GM18520 (cell line): ENCODE results near the gene RTTN.
"Not testable (repeated sequence)": the region's sequence is repeated elsewhere in the genome, so short reads cannot be mapped to it uniquely, and the experiment has no call there.

Experiments used
- ATAC-seq: cut with Tn5 transposase; IDR thresholded peaks from one replicate; pipeline ENCODE4 v1.9.1; 2021; ENCODE audit not compliant: unreplicated experiment

The RTTN gene

DNA sequence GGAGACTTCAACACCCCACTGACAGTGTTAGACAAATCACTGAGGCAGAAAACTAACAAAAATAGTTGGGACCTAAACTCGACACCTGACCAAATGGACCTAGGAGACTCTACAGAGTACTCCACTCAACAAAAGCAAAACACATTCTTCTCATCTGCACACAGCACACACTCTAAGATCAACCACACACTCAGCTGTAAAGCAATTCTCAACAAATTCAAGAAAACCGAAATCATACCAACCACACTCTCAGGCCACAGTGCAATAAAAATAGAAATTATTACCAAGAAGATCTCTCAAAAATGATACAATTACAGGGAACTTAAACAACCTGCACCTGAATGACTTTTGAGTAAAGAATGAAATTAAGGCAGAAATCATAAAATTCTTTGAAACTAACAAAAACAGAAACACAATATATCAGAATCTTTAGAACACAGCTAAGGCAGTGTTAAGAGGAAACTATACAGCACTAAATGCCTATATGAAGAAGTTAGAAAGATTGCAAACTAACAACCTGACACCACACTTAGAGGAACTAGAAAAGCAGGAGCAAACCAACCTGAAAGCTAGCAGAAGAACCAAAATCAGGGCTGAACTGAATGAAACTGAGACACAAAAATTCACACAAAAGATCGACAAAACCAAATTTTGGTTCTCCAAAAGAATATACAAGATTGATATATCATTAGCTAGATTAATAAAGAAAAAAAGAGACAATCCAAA lies 46.3 kb downstream of the RTTN start:
- peak; percentile 81 for ATAC-seq

DNA sequence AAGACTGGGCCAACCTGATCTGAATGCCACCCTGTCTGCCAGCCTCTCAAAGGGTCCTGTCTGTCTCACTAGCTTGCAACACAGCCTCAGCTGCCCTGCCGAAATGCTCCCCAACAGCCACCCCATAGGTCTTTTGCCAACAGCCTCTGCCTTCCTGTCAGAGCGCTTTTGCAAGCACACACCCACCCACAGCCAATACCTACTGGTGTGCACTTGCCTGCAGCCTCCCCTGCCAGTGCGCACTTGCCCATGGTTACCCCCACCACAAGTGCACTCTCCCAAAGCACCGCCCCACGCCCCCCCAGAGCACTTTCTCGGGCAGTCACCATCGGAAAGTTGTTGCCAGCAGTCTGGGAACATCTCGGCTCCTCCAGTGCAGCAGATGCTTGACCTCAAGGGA lies 48.6 kb downstream of the RTTN start:
- ATAC-seq, result no peak

DNA sequence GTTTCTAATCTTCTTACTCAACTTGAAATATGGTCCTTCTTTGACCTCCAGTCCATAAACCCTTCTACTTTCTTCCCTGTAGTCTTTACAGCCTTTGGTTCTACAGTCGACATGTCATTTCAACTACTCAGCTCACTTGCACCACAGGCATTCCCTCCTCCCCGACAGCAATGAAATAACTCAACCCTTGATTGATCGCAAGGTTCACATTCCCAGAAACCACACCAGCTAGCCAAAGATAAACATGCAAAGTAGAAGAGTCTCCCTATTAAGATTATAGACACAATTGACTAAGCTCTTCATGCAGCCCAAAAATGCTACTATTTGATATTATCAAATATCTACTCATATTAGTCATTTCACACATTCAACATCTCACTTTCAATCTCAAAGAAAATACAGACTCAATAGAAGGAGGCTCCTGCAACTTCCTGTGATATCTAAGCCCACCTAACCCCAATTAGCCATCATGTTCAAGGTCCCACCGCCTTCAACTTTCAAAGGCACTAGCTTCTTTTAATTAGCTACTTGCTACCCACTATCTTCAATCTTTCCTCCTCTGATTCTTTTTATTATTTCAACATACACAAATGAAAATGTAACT lies 50.8 kb downstream of the RTTN start:
- no peak for ATAC-seq

DNA sequence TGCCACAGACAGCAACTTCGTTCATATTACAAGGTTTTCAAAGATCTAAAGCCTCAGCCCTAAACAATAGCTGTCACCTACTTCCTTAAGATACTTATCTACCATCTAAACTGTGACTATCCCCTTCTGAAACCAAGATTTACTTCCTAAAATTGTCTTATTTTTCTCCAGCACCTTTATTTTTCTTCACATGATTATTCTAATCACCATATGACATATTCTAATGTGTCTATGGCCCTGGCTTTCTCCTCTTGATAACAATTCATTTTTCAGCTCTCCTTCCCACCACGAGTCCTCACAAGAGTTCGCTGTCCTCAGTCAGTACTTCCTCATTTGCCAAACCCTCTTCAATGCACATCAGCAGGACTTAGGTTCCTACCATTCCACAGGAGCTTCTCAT lies 53.9 kb downstream of the RTTN start:
- no peak for ATAC-seq

DNA sequence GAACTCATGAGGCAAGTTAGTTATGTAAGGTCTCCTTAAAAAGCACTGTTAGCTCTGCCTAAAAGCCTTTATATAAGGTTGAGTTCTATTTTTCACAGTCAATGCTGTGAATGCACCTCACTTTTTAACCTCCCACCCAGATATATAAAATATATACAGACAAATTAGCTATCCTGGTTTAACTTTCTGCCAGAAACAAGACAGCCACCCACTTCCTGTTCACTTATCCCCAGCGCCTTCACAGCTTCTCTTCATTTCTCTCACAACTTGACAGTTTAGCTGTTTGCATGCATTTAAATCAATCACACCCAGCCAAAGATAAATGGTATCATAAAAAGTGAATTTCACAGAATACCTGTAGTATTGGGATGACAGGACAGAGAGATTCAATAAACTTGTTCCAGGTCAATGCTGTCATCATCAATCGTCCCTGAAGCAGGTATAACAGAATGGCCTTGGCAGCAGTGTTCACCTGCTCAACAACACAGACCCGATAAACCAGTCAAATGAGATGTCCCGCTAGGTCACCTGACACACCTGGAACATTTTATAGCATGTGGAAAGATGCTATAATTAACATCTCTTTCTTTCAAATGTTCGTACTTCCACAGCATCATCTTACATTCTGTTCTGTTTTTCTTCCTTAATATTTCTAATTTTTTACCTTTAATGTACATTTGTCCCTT lies 55.7 kb downstream of the RTTN start:
- no peak for ATAC-seq

DNA sequence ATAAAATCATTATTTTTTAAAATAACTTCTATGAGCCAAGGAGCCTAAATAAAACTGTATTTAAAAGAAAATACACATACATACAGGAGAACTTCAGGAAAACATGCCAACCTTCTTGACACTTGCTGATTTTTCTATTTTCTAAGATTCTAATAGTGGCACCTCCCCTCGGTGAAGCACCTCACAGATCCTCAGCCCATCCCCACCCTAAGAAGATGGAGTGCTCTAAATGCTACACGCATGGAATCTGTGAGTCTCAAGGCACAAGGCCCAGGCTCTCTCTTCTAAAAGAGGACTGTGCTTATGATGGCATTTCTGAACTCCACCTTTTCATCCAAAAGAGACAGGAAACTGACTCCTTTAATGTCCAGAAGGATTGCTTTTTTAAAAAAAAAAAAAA lies 56.3 kb downstream of the RTTN start:
- ATAC-seq, result no peak

DNA sequence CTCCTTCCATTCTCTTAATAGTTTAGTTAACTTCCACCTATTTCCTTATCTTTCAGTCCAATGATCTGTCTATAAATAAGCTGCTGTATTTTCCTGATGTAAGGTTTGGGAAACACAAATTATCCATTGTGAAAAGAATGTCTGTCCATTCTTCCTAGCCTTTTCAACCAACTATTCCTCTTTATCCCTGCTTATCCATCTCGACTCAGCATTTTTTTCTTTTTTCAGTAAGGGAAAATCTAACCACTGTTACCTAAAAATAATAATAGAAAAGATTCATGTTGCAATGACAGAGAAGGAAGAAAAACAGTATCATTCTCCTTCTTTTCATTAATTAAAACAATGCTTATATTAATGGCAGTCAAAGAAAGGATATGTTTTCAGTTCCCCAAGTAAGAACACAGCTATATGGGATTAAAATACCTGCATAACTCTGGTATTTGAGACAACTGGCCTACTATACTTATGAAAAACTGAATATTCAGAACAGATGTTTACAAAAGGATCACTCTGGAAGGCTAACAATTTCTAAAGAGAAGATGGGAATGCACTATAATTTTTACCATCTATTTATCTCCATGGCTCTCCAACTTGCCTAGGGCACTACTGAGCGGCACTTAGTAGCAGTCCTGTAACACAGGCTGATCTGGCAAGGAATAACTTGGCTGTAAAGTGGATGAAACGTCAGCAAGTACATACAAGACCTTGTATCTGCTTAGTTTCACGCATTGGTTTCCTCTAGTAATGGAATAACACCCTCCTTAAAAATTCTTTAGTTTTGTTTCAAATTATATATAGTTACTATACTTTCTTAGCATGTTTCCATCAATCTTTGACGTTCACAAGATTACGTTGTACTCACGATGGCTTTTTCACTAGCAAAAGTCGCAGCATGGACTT lies 57.2 kb downstream of the RTTN start:
- no peak for ATAC-seq

DNA sequence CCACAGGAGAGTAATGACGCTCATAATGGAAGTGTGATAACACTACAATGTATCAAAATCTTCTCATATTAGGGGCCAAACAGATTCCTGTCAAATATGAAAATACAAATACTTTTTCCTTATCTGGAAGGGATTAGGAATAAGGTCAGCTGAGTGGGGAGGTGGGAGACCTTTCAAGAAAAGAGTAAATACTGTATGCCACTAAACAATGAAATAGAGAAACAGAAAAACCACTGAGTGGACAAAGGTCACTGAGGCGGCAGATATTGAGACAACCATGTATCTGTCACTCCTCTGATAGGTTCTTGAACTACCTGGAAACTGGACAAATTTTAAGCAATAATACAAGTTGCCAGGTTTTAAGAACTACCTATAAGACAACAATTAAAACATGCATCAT lies 59.3 kb downstream of the RTTN start:
- no peak for ATAC-seq

DNA sequence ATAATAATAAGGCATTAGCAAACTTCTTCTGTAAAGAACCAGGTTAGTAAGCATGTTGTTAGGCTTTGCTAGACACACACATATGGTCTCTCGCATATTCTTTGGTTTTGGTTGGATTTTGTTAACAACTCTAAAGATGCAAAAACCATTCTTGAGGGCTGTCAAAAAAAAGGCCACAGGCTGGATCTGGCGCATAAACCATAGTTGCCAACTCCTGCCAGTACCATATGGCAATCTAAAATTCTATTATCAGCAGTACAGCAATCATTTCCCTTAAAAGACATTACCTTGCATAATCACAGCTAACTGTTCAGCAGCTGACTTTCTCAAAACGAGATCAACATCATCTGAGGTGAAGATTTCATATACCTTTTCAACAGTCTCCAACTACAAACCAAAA lies 63.5 kb downstream of the RTTN start:
- ATAC-seq, result no peak

DNA sequence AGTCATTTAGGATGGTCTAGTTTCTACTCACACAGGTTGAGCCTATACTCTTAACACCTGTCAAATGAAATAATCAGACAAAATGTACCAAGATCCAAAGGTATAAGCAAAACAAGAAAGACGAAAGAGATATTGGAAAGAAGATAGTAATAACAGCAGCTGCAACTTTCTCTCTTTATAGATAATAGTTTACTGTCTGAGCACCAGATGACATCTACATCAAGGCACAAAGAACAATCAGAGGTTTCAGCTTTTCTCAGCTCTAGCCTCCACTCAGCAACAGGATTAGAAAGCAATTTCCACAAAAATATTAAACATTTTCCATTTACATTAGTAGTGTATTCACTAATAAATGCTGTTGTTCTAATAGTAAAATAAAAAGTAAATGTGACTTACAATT lies 66.3 kb downstream of the RTTN start:
- no peak for ATAC-seq

DNA sequence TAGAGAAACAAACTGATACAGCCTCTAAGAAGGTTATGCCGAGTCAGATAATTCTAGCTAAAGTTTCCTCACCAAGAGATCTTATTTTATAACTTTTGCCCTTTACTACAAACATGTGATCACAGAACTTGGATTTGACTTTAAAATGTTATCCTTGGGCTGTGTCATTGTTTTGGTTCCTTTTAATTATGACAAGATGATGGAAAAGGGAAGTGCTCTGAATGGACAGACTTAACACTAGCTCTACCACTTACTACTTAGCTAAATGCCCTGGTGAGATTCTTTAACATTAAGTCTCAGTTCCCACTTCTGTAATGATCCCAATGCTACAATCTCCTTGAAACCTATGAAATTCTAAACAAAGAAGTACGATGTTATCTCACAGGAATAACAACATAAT lies 69.9 kb downstream of the RTTN start:
- no peak for ATAC-seq

DNA sequence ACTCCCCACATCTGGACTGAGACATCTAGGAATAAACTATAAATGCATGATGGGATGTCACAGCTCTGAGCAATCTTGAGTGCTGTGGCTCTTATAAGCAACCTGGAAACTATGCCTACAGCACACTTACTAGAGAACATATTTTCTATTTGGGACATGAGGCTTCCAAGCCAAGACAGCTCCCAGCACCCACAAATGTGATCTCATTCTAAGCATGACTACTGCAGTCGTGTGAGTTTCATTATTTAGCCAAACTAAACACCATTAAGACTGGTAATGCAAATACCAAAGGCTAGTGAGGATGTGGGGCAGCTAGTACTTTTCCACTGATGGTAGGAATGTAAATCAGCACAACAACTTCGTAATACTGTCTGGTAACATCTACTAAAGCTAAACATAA lies 72.5 kb downstream of the RTTN start:
- no peak for ATAC-seq

DNA sequence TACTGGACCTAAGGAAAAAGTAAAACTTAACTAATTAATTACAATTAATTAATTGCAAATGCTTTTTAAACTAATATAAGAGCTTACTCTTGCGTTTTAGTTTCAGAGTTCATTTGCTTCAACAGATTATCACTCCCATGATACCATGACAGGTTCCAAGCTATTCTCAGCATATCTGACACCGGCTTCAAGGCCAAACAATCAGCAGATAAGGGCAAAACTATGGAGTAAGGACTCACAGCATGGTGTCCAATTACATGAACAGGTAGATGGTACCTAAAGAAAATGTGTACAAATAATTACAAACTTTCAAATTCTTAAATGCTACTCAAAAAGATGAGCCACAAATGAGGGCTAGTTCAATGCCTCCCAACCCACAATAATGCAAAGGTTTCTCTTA lies 77.2 kb downstream of the RTTN start:
- ATAC-seq, result no peak

DNA sequence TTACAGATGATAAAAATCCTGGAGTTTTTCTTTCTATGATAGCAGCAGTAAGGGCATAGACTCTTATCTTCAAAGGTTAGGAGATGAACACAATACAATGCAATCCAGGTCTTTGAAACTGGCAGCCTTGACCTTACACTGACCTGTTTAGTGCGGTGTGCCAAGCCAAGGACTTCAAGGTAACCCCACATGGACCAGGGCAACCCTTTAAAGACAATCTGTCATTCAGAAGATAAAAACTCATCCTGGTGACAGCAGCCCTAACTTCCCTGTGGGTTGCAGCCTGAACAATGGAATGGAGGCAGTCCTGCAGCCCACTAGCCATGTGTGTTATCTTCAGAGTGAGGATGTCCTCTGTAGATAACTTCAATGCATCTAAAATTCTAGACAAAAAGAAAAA lies 78.1 kb downstream of the RTTN start:
- no peak for ATAC-seq

DNA sequence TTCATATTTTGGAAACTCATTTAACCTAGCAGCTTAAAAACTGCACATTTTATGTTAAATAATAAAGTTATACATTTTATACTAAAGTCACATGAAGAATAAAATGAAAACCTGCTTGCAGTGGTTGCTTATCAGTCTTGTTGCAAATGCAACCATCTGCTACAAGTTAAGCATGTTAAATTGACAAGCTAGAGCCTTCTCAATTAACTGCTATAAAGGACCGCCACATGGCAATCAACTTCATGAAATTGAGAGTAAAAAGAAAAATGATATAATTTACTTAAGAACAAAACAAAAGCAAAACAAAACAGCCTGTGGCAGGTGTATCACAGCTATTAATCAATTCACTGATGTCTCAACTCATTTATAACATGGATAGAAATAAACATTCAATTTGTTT lies 78.7 kb downstream of the RTTN start:
- no peak for ATAC-seq

DNA sequence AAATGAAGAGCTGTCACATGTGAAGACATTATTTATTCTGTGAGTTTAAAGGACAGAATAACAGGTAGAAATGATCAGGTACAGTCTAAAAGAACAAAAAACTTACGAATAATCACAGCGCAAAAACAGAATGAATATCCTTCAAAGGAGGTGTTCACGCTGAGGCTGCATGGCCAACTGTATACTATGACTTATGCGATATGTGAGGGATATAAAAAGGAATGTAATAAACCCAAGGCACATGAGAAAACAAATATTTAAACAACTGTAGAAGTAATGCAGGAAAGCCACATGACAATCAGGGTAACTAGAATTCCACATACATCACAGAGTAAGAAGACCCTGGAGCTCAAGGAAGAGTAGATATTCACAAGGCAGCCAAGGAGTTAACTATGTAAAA lies 81.3 kb downstream of the RTTN start:
- ATAC-seq, result no peak

DNA sequence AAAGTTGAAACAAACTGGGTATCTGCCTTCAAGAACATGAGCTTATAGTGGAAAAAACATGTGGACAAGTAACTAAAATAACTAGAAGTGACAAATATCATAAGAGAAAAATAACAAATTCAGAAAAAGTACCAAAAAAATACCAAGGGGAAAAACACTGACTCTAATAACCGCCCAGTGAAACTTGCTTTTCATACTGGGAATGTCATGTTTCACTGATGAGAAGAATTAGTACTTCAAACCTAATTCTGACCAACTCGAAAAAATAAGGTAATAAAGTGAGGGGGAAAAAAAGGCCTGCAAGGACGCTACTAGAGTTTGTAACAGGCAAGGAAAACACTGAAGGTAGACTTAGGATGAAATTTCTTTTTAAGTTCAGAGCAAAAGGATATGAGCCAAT lies 83.6 kb downstream of the RTTN start:
- ATAC-seq, result no peak

DNA sequence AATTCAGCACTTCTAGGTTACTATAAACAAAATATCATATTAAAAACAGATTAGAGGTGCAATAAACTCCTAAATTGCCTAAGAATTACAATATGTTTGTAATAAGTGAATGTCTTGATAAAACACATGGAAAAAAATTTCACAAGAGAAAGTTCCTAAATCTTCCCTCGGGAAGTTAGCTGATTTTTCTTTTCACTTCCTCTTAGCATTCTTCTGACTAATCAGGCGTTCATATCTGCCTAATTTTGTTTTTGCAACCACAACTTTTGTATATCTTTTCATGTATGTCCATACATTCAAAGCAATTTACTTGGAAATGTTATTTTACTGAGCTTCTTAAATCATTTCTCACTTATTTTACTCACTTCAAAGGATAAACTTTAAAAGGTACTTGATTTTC lies 88.5 kb downstream of the RTTN start:
- ATAC-seq, result no peak

DNA sequence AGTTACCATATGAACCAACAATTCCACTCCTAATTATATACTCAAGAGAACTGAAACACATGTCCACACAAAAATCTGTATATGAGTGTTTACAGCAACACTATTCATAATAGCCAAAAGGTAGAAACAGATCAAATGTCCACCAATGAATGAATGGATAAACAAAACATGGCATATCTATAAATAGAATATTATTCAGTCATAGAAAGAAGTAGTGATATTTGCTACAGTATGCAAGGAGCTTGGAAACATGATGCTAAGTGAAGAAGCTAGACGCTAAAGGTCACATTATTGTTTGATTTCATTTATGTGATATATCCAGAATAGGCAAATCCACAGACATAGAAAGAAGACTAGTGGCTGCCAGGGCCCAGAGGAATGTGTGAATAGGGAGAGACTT lies 92.0 kb downstream of the RTTN start:
- ATAC-seq, result no peak

DNA sequence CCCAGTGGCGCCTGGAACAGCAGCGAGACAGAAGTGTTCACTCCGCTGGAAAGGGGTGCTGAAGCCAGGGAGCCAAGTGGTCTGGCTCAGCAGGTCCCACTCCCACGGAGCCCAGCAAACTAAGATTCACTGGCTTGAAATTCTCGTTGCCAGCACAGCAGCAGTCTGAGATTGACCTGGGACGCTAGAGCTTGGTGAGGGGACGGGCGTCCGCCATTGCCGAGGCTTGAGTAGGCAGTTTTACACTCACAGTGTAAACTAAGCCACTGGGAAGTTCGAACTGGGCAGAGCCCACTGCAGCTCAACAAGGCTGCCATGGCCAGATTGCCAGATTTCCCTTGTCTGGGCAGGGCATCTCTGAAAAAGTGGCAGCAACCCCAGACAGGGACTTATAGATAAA lies 94.8 kb downstream of the RTTN start:
- no peak for ATAC-seq

DNA sequence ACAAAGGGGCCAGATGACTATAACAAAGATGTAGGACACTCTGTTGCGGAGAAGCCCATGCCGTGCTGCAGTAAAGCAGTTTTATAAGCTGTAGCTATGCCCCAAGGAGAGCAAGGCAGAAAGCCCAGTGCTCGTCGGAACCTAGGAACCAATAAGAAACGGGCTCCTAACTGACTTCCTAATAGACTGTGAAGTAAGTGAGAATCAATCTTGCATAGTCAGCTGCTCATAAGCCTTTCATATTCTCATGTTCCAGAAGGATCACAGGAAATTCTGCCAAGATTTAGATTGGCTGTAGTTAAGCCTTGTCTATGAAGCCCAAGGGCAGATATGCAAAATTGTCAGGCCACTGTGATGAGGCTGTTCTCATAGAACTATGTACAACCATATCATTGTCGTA lies 98.4 kb downstream of the RTTN start:
- ATAC-seq, result no peak

DNA sequence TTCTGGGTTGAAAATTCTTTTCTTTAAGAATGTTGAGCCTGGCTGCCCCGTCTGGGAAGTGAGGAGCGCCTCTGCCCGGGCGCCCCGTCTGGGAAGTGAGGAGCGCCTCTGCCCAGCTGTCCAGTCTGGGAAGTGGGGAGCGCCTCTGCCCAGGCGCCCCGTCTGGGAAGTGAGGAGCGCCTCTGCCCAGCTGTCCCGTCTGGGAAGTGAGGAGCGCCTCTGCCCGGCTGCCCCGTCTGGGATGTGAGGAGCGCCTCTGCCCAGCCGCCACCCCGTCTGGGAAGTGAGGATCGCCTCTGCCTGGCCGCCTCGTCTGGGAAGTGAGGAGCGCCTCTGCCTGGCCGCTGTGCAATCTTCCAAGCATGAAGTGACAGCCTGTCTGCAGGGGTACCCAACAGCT lies 102.6 kb downstream of the RTTN start:
- not testable (repeated sequence) for ATAC-seq
